Inflammatory macrophage treated with lipopolysaccharide for 4 hours (primary cell): ENCODE results near the gene CHST3.

Source experiments
- DNase-seq: peaks from one replicate; pipeline ENCODE4 v3.0.0-alpha.2; 2020

Gene CHST3

DNA sequence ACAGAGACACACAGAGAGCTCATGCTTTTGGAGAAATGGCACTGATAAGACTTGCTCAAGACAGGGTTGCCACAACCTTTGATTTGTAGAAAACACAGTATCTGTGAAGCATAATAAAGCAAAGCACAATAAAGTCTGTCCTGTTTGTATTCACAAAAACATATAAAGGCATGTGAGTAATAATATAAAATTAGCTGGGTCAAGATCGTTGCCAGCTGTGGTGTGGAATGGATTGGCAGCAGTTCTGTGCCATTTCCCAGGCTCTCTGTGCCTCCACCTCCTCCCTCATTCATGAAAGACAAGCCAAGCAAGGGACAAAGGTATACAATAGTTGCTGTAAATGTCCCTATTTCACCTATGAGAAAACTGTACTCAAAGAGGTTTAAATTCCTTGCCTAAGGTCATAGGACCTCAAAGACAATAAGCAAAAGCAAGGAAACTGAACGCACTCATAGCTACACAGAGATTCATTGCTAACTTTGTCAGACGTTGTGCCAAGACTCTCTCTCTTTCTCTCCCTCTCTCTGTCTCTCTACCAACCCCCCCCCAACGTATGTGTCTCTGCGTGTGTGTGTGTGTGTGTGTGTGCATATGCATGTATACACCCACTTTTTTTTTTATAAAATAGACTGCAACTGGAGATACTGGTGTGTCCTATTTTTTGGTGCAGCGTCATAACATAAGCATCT is 31.8 kb downstream of the CHST3 start:
- no peak for DNase-seq

DNA sequence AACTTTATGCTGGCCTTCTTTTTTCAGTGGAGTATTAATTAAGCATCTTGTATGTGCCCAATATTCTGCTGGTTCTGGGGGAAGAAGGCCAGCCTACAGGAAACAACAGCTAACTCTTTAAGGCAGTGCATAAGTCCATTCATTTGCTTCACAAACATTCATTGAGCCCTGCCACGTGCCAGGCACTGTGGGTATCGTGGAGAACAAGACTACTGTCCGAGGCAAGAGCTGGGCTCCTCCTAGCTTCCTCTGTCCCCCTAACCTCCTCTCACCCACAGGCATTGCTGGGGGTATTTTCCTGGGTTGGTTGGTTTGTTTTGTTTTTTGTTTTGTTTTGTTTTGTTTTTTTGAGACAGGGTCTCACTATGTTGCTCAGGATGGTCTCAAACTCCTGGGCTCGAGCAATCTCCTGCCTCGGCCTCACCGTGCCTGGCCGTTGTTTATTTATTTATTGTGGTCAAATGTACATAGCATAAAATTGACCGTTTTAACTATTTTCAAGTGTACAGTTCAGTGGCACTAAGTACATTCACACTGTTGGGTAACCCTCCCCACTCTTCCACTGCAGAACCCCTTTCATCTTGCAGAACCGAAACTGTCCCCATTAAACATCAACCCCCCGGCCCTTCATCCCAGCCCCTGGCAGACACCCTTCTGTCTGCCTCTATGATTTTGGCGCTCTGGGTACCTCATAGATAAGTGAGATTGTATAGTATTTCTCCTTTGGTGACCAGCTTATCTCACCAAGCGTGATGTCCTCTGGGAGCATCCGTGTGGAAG is 32.6 kb downstream of the CHST3 start:
- DNase-seq = no peak

DNA sequence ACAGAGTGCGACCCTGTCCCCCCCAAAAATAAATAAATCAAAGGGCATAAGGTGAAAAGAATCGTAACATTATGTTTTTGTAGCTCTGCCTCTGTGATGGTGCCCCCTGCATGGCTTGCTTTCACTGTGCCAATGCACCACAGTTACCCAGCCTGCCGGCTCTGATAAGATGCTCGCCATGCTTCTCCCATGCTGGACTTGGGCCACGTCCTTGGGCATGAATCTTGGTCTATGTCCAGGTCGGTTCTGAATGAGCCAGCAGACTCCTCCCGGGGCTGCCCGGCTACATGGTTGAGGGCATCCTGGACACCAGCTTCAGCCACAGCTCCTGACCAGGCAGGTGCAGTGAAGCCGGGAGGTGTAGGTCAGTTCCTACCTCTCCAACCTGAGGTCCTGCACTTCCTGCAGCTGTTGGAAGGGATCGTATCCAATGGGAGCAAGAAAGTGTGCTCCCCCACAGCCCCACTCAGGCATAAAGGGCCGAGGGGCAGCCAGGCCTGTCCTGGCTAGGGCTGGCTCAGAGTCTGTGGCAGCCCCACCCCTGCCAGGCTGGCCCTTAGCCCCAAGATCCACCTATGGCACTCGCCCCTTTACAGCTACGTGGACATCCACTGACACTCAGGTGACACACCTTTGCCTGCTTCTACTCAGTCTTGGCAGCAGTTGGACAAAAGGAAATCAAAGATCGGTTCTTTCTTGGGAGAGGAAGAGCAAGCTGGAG is 34.1 kb downstream of the CHST3 start:
- no peak for DNase-seq

DNA sequence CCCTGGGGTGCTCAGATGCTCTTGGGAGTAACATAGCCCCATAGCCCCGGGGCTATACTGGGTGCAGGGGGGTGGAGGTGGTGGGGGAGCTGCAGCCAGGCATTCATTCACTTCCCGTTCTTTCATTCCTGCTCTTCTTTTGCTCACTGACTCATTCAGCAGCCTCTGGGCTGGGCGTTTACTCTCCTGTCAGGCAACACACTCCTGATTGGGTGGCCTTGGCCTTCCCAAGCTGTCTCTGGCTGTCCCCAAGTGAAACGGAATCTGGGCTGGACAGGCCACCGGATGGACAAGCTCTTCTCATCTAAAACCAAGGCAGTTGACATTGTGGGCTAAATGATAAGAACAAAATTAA is 34.6 kb downstream of the CHST3 start:
- DNase-seq = no peak

GRCh38 chr10:71999360-72000072 is 35.3 kb downstream of the CHST3 start:
- DNase-seq = no peak

GRCh38 chr10:72000073-72001032 is 36.2 kb downstream of the CHST3 start:
- DNase-seq = no peak

DNA sequence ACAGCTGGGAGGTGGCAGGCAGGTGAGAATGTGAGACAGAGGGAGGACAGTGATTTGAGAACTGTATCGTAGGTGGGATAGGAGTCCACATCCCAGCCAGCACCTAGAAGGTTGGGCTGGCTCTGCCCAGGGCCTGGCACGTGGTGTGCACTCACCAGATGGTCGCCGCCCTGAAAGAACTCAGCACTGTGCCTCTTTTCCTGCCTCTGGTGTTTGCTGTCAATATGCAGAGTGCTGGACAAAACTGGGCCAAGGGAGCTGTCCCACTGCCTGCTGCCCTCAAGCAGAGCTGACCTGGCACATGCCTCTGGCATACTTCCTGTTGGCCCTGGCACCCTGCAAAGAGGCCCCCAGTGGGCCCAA is 36.8 kb downstream of the CHST3 start:
- DNase-seq = no peak

DNA sequence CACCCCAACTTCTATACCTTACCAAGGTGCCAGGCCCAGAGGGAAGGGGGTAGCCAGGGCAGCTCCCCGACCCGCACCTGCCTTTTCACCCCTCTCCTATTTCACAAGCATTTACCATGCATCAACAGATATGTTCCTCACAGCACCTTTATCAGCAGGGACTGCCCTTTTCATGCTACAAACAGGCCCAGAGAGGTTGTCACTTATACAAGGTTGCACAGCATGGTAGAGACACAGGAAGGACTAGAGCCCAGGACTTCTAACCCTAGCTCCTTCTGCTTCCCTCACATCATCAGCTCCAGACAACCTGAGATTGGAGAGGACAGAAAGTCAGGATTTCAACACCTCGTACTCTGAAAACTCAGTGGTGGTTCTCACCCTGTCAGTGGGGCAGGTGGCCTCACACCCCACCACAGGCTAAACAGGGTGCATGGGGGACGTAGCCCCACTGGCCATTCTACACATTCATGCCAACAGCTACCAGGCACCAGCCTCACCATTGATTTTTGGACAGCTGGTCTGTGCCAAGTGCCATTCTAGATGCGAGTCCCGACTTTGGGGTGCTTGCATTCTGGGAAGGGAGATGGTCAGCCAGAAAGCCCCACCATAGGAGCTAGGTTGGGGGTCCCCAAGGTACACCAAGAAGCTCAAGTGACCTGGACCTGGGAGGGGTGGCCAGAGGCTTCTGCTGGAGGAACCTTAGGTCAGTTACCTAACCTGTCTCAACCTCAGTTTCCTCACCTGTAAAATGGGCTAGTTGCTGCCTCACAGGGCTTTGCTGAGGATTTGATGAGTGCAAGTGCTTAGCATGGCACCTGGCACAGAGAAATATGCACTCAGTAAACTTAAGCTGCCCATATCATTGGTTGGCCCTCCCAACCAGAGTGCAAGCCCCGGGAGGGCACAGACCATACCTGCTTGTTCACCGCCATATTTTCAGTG is 38.4 kb downstream of the CHST3 start:
- DNase-seq = no peak

DNA sequence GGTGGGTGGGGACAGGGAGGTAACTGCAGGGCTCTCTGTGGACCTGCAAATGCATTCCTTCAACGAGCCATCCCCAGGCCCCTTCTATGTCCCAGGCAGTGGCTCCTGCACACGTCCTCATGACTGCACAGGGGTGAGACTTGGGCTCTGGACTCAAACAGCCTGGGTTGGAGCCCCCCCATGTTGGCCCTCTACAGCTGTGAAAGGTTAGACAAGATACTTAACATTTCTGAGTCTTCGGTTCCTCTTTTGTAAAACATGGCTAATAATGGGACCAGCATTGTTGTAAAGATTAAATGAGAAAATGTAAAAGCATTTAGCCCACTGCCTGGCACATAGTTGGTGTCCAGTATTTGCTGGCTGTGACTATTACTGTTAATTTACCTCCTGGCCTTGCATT is 41.8 kb downstream of the CHST3 start:
- DNase-seq = no peak

DNA sequence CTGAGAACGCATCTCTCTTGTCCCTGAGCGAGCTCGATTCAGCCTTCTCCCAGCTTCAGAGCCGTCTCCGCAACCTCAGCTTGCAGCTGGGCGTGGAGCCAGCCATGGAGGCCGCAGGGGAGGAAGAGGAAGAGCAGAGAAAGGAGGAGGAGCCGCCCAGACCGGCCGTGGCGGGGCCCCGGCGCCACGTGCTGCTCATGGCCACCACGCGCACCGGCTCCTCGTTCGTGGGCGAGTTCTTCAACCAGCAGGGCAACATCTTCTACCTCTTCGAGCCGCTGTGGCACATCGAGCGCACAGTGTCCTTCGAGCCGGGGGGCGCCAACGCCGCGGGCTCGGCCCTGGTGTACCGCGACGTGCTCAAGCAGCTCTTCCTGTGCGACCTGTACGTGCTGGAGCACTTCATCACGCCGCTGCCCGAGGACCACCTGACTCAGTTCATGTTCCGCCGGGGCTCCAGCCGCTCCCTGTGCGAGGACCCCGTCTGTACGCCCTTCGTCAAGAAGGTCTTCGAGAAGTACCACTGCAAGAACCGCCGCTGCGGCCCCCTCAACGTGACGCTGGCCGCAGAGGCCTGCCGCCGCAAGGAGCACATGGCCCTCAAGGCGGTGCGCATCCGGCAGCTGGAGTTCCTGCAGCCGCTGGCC is 43.2 kb downstream of the CHST3 start:
- DNase-seq = no peak

DNA sequence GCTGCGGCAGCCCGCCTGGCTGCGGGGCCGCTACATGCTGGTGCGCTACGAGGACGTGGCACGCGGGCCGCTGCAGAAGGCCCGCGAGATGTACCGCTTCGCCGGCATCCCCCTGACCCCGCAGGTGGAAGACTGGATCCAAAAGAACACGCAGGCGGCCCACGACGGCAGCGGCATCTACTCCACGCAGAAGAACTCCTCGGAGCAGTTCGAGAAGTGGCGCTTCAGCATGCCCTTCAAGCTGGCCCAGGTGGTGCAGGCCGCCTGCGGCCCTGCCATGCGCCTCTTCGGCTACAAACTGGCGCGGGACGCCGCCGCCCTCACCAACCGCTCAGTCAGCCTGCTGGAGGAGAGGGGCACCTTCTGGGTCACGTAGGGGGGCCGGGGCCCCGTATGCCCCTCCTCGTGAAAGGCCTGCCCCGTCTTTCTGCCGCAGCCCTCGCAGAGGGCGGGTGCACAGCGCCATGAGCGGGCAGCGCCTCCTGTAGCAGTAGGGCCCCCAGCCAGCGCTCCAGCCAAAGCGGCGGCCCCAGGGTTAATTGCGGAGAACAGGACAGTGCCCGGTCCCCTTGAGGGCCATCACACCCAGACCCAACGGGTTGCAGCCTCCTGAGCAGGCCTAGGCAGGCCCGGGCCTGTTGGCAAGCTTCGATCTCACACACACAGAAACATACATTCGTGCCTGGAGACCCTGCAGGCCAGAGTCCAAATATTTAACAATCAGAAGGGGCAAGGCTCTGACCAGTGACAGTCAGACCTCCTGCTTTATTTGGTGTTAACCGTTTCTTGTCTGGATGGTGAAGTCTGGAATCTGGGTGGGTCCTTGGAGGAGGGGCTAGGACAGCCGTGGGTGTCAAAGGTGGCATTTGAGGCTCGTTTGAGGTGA is 44.1 kb downstream of the CHST3 start:
- no peak for DNase-seq

GRCh38 chr10:72009051-72009424 is 44.8 kb downstream of the CHST3 start:
- no peak for DNase-seq

GRCh38 chr10:72009425-72010081 is 45.4 kb downstream of the CHST3 start:
- DNase-seq = no peak

GRCh38 chr10:72010234-72010973 is 46.2 kb downstream of the CHST3 start:
- no peak for DNase-seq

GRCh38 chr10:72011016-72011415 is 46.8 kb downstream of the CHST3 start:
- no peak for DNase-seq

DNA sequence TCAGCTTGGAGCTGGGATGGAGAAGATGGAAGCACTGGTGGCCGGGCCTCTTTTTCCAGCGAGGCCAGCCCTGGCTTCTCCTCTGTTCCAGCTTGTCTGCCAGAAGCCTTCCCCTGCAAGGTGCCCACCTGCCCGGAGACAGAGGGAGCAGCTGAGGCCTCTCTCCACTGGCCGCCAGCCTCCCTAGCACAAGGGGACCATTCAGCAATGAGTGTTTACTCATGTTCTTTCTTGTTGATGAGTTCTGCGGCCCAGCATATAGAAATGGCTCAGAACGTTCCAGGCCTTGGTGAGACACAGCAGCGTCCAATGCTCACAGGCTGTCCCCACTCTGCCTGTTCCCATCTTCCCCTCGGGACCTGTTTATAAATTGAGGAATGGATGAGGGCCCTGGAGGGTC is 47.3 kb downstream of the CHST3 start:
- no peak for DNase-seq

GRCh38 chr10:72011976-72012512 is 47.8 kb downstream of the CHST3 start:
- no peak for DNase-seq

GRCh38 chr10:72012796-72013195 is 48.6 kb downstream of the CHST3 start:
- no peak for DNase-seq
